Inflammatory macrophage treated with lipopolysaccharide for 4 hours (primary cell): ENCODE measurements around the gene ACBD3.

Experiments used
- DNase-seq: peaks from one replicate; pipeline ENCODE4 v3.0.0-alpha.2; 2020

Gene ACBD3

GRCh38 chr1:226199971-226200370 is 13.4 kb upstream of the ACBD3 start:
- DNase-seq: no peak

GRCh38 chr1:226195144-226195543 is 8.6 kb upstream of the ACBD3 start:
- DNase-seq: no peak

GRCh38 chr1:226187380-226187779 is 839 bp upstream of the ACBD3 start:
- DNase-seq: no peak

- no peak for DNase-seq
These were observed 430 bp upstream of the ACBD3 start for GRCh38 chr1:226187019-226187322.

- peak; percentile 77 for DNase-seq
These were observed 1.2 kb downstream of the ACBD3 start for GRCh38 chr1:226185141-226186036.

- DNase-seq: peak; percentile 84
These were observed 4.4 kb downstream of the ACBD3 start for GRCh38 chr1:226181996-226182714.

- DNase-seq: no peak
These were observed 9.7 kb downstream of the ACBD3 start for GRCh38 chr1:226176870-226177269.

- no peak for DNase-seq
These were observed 14.0 kb downstream of the ACBD3 start for GRCh38 chr1:226172589-226172988.

GRCh38 chr1:226166341-226166740 is 20.2 kb downstream of the ACBD3 start:
- no peak for DNase-seq

GRCh38 chr1:226164154-226164553 is 22.4 kb downstream of the ACBD3 start:
- no peak for DNase-seq

- DNase-seq: no peak
These were observed 23.6 kb downstream of the ACBD3 start for GRCh38 chr1:226162898-226163297.

- DNase-seq: no peak
These were observed 27.6 kb downstream of the ACBD3 start for GRCh38 chr1:226158983-226159382.

- no peak for DNase-seq
These were observed 28.1 kb downstream of the ACBD3 start for GRCh38 chr1:226158457-226158856.

GRCh38 chr1:226157761-226158316 is 28.7 kb downstream of the ACBD3 start:
- peak; percentile 6 for DNase-seq

GRCh38 chr1:226154593-226154992 is 31.9 kb downstream of the ACBD3 start:
- peak; percentile 8 for DNase-seq

GRCh38 chr1:226149806-226150205 is 36.7 kb downstream of the ACBD3 start:
- no peak for DNase-seq

GRCh38 chr1:226148121-226148648 is 38.4 kb downstream of the ACBD3 start:
- no peak for DNase-seq

GRCh38 chr1:226144045-226144444 is 42.5 kb downstream of the ACBD3 start:
- no peak for DNase-seq

- no peak for DNase-seq
These were observed 50.8 kb downstream of the ACBD3 start for GRCh38 chr1:226135709-226136108.

GRCh38 chr1:226135059-226135651 is 51.4 kb downstream of the ACBD3 start:
- DNase-seq: no peak

- DNase-seq: no peak
These were observed 52.1 kb downstream of the ACBD3 start for GRCh38 chr1:226134170-226135058.

GRCh38 chr1:226133504-226134123 is 52.9 kb downstream of the ACBD3 start:
- no peak for DNase-seq
